Smooth muscle cell (in vitro differentiated cells): ENCODE measurements around the gene ARID1B. TPM values are rescaled to one million over a fixed set of nuclear protein-coding genes. Genes with fewer than 3 reads are reported as not detected.

Source experiments
- DNase-seq: peaks from one replicate; lab custom pipeline; 2025; ENCODE audit not compliant: unreplicated experiment; lab: John Stamatoyannopoulos, UW
- H2AFZ ChIP-seq: fragments of 200-600 bp; sonication (generic); 2 replicates; pipeline ENCODE4 v1.6.0; 2016; ENCODE audit warnings: antibody characterized with exemption, low read depth, mild to moderate bottlenecking
- H3F3A ChIP-seq: fragments of 200-600 bp; sonication (generic); 2 replicates; pipeline ENCODE4 v1.6.0; 2017; ENCODE audit warnings: antibody characterized with exemption, low read depth
- H3K27ac ChIP-seq: fragments of 200-600 bp; sonication (generic); 2 replicates; pipeline ENCODE4 v1.5.1; 2016; ENCODE audit warnings: low read depth, mild to moderate bottlenecking
- H3K27me3 ChIP-seq: fragments of 200-600 bp; sonication (generic); 2 replicates; pipeline ENCODE4 v1.6.1; 2016; ENCODE audit warnings: low read depth, mild to moderate bottlenecking
- H3K36me3 ChIP-seq: fragments of 200-600 bp; sonication (generic); 2 replicates; pipeline ENCODE4 v1.5.1; 2016; ENCODE audit warnings: low read depth
- H3K4me1 ChIP-seq: fragments of 200-600 bp; sonication (generic); 2 replicates; pipeline ENCODE4 v1.5.1; 2016; ENCODE audit warnings: low read depth
- H3K4me2 ChIP-seq: fragments of 200-600 bp; sonication (generic); 2 replicates; pipeline ENCODE4 v1.6.0; 2016; ENCODE audit warnings: mild to moderate bottlenecking
- H3K4me3 ChIP-seq: fragments of 200-600 bp; sonication (generic); 2 replicates; pipeline ENCODE4 v1.5.1; 2016; ENCODE audit warnings: mild to moderate bottlenecking
- H3K79me2 ChIP-seq: fragments of 200-600 bp; sonication (generic); 2 replicates; pipeline ENCODE4 v1.6.0; 2016; ENCODE audit warnings: low read depth, mild to moderate bottlenecking
- H3K9ac ChIP-seq: fragments of 200-600 bp; sonication (generic); 2 replicates; pipeline ENCODE4 v1.6.0; 2016; ENCODE audit warnings: low read depth
- H3K9me3 ChIP-seq: fragments of 200-600 bp; sonication (generic); replicated peaks from 2 replicates; pipeline ENCODE4 v1.5.1; 2016; ENCODE audit warnings: low read depth
- H4K20me1 ChIP-seq: fragments of 200-600 bp; sonication (generic); 2 replicates; pipeline ENCODE4 v1.6.0; 2016; ENCODE audit warnings: low read depth
- WGBS: methylation state at CpG from one replicate; pipeline ENCODE4 v1.1.7; 2016; ENCODE audit warnings: low lambda C conversion rate; 5-methylcytosine and 5-hydroxymethylcytosine counted together
- polyA plus RNA-seq: library from polyadenylated mRNA; unstranded; fragments of >200 nt; fragmentation: Nextera tagmentation; extraction: Ambion mirVana; gene quantifications from 2 replicates; pipeline ENCODE4 v1.2.1, GENCODE V29; 2016
- total RNA-seq: library from RNA; depleted of rRNA; stranded (reverse); fragments of >200 nt; gene quantifications from 2 replicates; pipeline ENCODE4 v1.2.3, GENCODE V29; 2014
- TF ChIP-seq, protein P1 (sequence below): fragments of 200-600 bp; sonication (generic); IDR thresholded peaks from 2 replicates; pipeline ENCODE4 v1.5.1; 2017; ENCODE audit warnings: borderline replicate concordance, mild to moderate bottlenecking, antibody characterized with exemption; ENCODE audit not compliant: insufficient read depth, poor library complexity, severe bottlenecking

Gene ARID1B
- total and polyA plus RNA-seq, 2 experiments from 2014 or later = 30.1 to 65.4 TPM

DNA sequence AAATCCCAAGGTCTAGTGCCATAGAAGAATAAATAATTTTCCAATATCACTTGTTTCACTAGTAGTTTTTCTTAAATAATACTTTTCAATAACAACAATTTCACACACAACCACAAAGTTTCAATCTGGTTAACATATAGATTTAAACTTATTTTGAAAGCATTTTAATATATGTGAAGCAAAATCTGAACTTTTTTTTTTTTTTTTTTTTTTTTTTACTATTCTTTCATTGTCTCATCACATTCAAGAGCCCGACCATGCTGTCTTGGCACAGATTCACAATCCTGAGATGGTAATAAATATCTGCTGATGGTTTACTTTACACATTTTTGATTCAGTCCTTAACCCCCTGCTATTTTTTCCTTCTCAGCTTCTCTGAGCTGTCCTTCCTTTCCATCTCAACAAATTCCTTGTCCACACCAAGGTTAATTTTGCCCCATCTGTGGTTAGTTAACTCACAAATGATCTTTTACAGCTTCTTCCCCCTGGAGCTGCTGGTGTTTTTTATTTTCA, 283.3 kb downstream of the ARID1B start:
- no peak overlapping the region for H3K27ac ChIP-seq
- peaks cover 68% of the 10 kb centered on the region for H3K79me2 ChIP-seq
- H4K20me1 ChIP-seq = peaks cover 74% of the 10 kb centered on the region
- no peaks in the 10 kb centered on the region for H3K36me3 ChIP-seq
- no peak for DNase-seq
- H3F3A ChIP-seq = peaks cover 2% of the 10 kb centered on the region
- H2AFZ ChIP-seq = no peak overlapping the region
- TF ChIP-seq, protein P1, sequence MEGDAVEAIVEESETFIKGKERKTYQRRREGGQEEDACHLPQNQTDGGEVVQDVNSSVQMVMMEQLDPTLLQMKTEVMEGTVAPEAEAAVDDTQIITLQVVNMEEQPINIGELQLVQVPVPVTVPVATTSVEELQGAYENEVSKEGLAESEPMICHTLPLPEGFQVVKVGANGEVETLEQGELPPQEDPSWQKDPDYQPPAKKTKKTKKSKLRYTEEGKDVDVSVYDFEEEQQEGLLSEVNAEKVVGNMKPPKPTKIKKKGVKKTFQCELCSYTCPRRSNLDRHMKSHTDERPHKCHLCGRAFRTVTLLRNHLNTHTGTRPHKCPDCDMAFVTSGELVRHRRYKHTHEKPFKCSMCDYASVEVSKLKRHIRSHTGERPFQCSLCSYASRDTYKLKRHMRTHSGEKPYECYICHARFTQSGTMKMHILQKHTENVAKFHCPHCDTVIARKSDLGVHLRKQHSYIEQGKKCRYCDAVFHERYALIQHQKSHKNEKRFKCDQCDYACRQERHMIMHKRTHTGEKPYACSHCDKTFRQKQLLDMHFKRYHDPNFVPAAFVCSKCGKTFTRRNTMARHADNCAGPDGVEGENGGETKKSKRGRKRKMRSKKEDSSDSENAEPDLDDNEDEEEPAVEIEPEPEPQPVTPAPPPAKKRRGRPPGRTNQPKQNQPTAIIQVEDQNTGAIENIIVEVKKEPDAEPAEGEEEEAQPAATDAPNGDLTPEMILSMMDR = no peak
- H3K4me1 ChIP-seq = peaks cover 25% of the 10 kb centered on the region
- WGBS = 94% methylated on average over 1 of the region's 1 CpG
- no peaks in the 10 kb centered on the region for H3K27me3 ChIP-seq
- no peak overlapping the region for H3K4me2 ChIP-seq
- H3K9me3 ChIP-seq = no peaks in the 10 kb centered on the region
- no peak overlapping the region for H3K9ac ChIP-seq
- no peak overlapping the region for H3K4me3 ChIP-seq

- H3K79me2 ChIP-seq = peaks cover 68% of the 10 kb centered on the region
- 73% methylated on average over 9 of the region's 9 CpGs for WGBS
Measured at GRCh38 chr6:157061770-157062594, 284.8 kb downstream of the ARID1B start.

DNA sequence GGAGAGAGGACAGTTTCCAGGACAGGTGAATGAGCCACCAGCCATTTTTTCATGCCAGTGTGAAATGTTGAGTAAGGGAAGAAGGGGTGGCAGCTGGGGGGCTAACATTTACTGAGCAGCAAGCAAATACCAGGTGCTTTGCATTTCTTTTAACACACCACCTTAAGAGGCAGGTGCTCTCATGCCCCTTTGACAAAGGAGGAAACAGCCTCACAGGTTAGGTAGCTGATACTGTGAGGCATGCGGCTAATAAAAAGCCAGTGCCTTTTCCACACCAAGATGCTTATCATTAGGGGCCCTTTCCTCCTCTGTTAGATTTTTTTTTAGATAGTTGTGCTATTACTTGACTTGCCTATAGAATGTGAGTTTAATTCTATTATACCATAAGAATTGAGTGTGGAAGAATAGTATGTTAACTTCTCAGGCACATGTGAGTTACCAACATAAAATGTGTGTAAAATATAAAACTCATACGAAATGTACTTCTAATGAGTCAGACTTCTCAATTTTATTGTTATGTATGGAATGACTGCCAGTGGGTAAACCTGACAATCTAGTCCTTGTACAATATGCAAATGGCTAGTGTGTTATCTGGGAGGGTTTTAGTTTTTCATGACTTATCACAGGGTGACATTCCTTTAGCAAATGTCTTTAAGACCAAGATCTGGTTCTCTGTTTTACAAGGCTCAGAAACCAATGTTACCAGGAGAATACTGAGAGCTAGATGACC, 286.2 kb downstream of the ARID1B start:
- no peaks in the 10 kb centered on the region for H3K9me3 ChIP-seq
- peaks cover 93% of the 10 kb centered on the region for H4K20me1 ChIP-seq
- no peaks in the 10 kb centered on the region for H3K27me3 ChIP-seq
- peaks cover 2% of the 10 kb centered on the region for H3F3A ChIP-seq
- H3K9ac ChIP-seq = no peak overlapping the region
- peaks cover 59% of the 10 kb centered on the region for H3K79me2 ChIP-seq
- TF ChIP-seq, protein P1 = no peak
- H3K4me2 ChIP-seq = peak overlapping the region; percentile 9
- H3K4me1 ChIP-seq = peaks cover 25% of the 10 kb centered on the region
- 49% methylated on average over 2 of the region's 2 CpGs for WGBS
- peak overlapping the region; percentile 58 for H3K27ac ChIP-seq
- no peaks in the 10 kb centered on the region for H3K36me3 ChIP-seq
- no peak overlapping the region for H2AFZ ChIP-seq
- no peak overlapping the region for H3K4me3 ChIP-seq
- DNase-seq = no peak

More at GRCh38 chr6:157061770-157062594, 284.8 kb downstream of the ARID1B start:
- TF ChIP-seq, protein P1 = no peak
- Histone ChIP-seq H3K4me2 (peak overlapping the region; percentile 2), H4K20me1 (peaks cover 85% of the 10 kb centered on the region), H3K27ac (no peak overlapping the region), H3K36me3 (no peaks in the 10 kb centered on the region), H2AFZ (no peak overlapping the region), H3K9me3 (no peaks in the 10 kb centered on the region), H3K4me3 (no peak overlapping the region), H3K27me3 (no peaks in the 10 kb centered on the region), H3F3A (peaks cover 2% of the 10 kb centered on the region), H3K9ac (no peak overlapping the region), H3K4me1 (peaks cover 25% of the 10 kb centered on the region)
- DNase-seq = no peak
